Measurements from ENCODE around the gene TMEM86B. TPM values are rescaled to one million over a fixed set of nuclear protein-coding genes. Genes with fewer than 3 reads are reported as not detected.
"Not testable (repeated sequence)": the region's sequence is repeated elsewhere in the genome, so short reads cannot be mapped to it uniquely, and the experiment has no call there.

The TMEM86B gene
- polyA plus RNA-seq, 1 donor from 2014 or later: 2.3 TPM

- not testable (repeated sequence) for H3F3A ChIP-seq (ENCODE audit: insufficient read depth, low read length, poor library complexity, severe bottlenecking); H4K20me1 ChIP-seq (ENCODE audit: insufficient read depth); H3K36me3 ChIP-seq (ENCODE audit: insufficient read depth, low read length); H3K9me2 ChIP-seq (ENCODE audit: insufficient read depth, low read length); H3K27ac ChIP-seq (ENCODE audit: low read length); H3K4me2 ChIP-seq (ENCODE audit: low read length); H3K27me3 ChIP-seq (ENCODE audit: insufficient read depth, low read depth, low read length); H3K4me3 ChIP-seq (ENCODE audit: low read length); H3K9ac ChIP-seq (ENCODE audit: low read length); H2AFZ ChIP-seq (ENCODE audit: low read depth, low read length); H3K79me2 ChIP-seq (replicated peaks; ENCODE audit: insufficient read depth, low read length); H3K9me3 ChIP-seq (ENCODE audit: low read length)
Observed at GRCh38 chr19:55202199-55202598, 26.4 kb downstream of the TMEM86B start.

GRCh38 chr19:55199620-55200204 is 28.9 kb downstream of the TMEM86B start:
- H3K27ac ChIP-seq (ENCODE audit: low read length): no peak overlapping the region
- H3K4me2 ChIP-seq (ENCODE audit: low read length): no peak overlapping the region
- H4K20me1 ChIP-seq (ENCODE audit: insufficient read depth): no peaks in the 10 kb centered on the region
- no peaks in the 10 kb centered on the region for H3K27me3 ChIP-seq (ENCODE audit: insufficient read depth, low read depth, low read length)
- no peaks in the 10 kb centered on the region for H3K79me2 ChIP-seq (replicated peaks; ENCODE audit: insufficient read depth, low read length)
- no peak overlapping the region for H2AFZ ChIP-seq (ENCODE audit: low read depth, low read length)
- no peaks in the 10 kb centered on the region for H3F3A ChIP-seq (ENCODE audit: insufficient read depth, low read length, poor library complexity, severe bottlenecking)
- H3K9ac ChIP-seq (ENCODE audit: low read length): no peak overlapping the region
- H3K9me3 ChIP-seq (ENCODE audit: low read length): no peaks in the 10 kb centered on the region
- H3K36me3 ChIP-seq (ENCODE audit: insufficient read depth, low read length): no peaks in the 10 kb centered on the region
- H3K9me2 ChIP-seq (ENCODE audit: insufficient read depth, low read length): no peaks in the 10 kb centered on the region
- no peak overlapping the region for H3K4me3 ChIP-seq (ENCODE audit: low read length)
- TF ChIP-seq POLR2AphosphoS5 (IDR thresholded peaks at IDR 0.05) (no peak), SMC3 (conservative IDR thresholded peaks at IDR 0.05; ENCODE audit: poor library complexity) (no peak), TAF1 (IDR thresholded peaks at IDR 0.05; ENCODE audit: low read depth) (no peak), EZH2 (IDR thresholded peaks at IDR 0.05; ENCODE audit: borderline replicate concordance, insufficient read depth, low read length, poor library complexity, severe bottlenecking) (no peak), REST (IDR thresholded peaks at IDR 0.05; ENCODE audit: borderline replicate concordance) (no peak), CTCF (IDR thresholded peaks at IDR 0.05; ENCODE audit: poor library complexity, severe bottlenecking) (no peak), RAD21 (conservative IDR thresholded peaks at IDR 0.05) (no peak), MXI1 (conservative IDR thresholded peaks at IDR 0.05; ENCODE audit: poor library complexity, severe bottlenecking) (no peak)

GRCh38 chr19:55198651-55199050 is 29.9 kb downstream of the TMEM86B start:
- no peak overlapping the region for H3K4me2 ChIP-seq (ENCODE audit: low read length)
- TF ChIP-seq RAD21 (conservative IDR thresholded peaks at IDR 0.05) (no peak), MXI1 (conservative IDR thresholded peaks at IDR 0.05; ENCODE audit: poor library complexity, severe bottlenecking) (no peak), EP300 (conservative IDR thresholded peaks at IDR 0.05; ENCODE audit: poor library complexity, severe bottlenecking) (no peak), EZH2 (IDR thresholded peaks at IDR 0.05; ENCODE audit: borderline replicate concordance, insufficient read depth, low read length, poor library complexity, severe bottlenecking) (no peak), POLR2AphosphoS5 (IDR thresholded peaks at IDR 0.05) (no peak), TAF1 (IDR thresholded peaks at IDR 0.05; ENCODE audit: low read depth) (no peak), CTCF (IDR thresholded peaks at IDR 0.05; ENCODE audit: poor library complexity, severe bottlenecking) (no peak), SMC3 (conservative IDR thresholded peaks at IDR 0.05; ENCODE audit: poor library complexity) (no peak), REST (IDR thresholded peaks at IDR 0.05; ENCODE audit: borderline replicate concordance) (no peak)
- H3K4me3 ChIP-seq (ENCODE audit: low read length): no peak overlapping the region
- H3K9ac ChIP-seq (ENCODE audit: low read length): no peak overlapping the region
- no peaks in the 10 kb centered on the region for H4K20me1 ChIP-seq (ENCODE audit: insufficient read depth)
- H3K9me3 ChIP-seq (ENCODE audit: low read length): no peaks in the 10 kb centered on the region
- H3K9me2 ChIP-seq (ENCODE audit: insufficient read depth, low read length): no peaks in the 10 kb centered on the region
- no peaks in the 10 kb centered on the region for H3F3A ChIP-seq (ENCODE audit: insufficient read depth, low read length, poor library complexity, severe bottlenecking)
- H3K36me3 ChIP-seq (ENCODE audit: insufficient read depth, low read length): no peaks in the 10 kb centered on the region
- no peak overlapping the region for H2AFZ ChIP-seq (ENCODE audit: low read depth, low read length)
- no peaks in the 10 kb centered on the region for H3K79me2 ChIP-seq (replicated peaks; ENCODE audit: insufficient read depth, low read length)
- no peaks in the 10 kb centered on the region for H3K27me3 ChIP-seq (ENCODE audit: insufficient read depth, low read depth, low read length)
- no peak overlapping the region for H3K27ac ChIP-seq (ENCODE audit: low read length)

Measured in neural cell (in vitro differentiated cells).